HG03521 (cell line): ENCODE measurements around the gene SLC25A53.
"Not testable (repeated sequence)": the region's sequence is repeated elsewhere in the genome, so short reads cannot be mapped to it uniquely, and the experiment has no call there.

Experiments used
- ATAC-seq: cut with Tn5 transposase; IDR thresholded peaks from one replicate; pipeline ENCODE4 v1.9.1; 2021; ENCODE audit warnings: mild to moderate bottlenecking, moderate library complexity; ENCODE audit not compliant: unreplicated experiment

Gene SLC25A53

GRCh38 chrX:104075778-104076445 is 80.9 kb downstream of the SLC25A53 start, which contains the start of gene TMSB15C:
TSS of gene TMSB15C (minus strand) at chrX:104076236.
- peak; percentile 100 for ATAC-seq

- ATAC-seq: not testable (repeated sequence)
Measured at GRCh38 chrX:104062636-104063035, 94.2 kb downstream of the SLC25A53 start.

GRCh38 chrX:104054956-104055355 is 101.9 kb downstream of the SLC25A53 start:
- ATAC-seq: not testable (repeated sequence)
